A673 (cell line): ENCODE measurements around the gene ATAD3C. TPM values are rescaled to one million over a fixed set of nuclear protein-coding genes. Genes with fewer than 3 reads are reported as not detected.

Experiments
- BruUV-seq: library from RNA; stranded (reverse); fragments of 400-500 nt; replicated peaks from 2 replicates; lab custom pipeline; 2021; lab: Mats Ljungman, UMichigan
- CTCF ChIA-PET: fragments of 300-600 bp; sonication (Branson Sonifier 250); formaldehyde crosslinking; loops from one replicate; lab custom pipeline; 2022; ENCODE audit warnings: antibody characterized with exemption; lab: Charles Lee
- POLR2A ChIA-PET: fragments of 300-600 bp; sonication (Branson Sonifier 250); formaldehyde crosslinking; loops from one replicate; lab custom pipeline; 2022; ENCODE audit warnings: antibody characterized with exemption; ENCODE audit not compliant: low non-redundant PET; lab: Charles Lee
- DNase-seq: peaks from one replicate; pipeline ENCODE4 v3.0.0-alpha.2; 2015; ENCODE audit warnings: low spot score
- H3K27ac ChIP-seq: fragments of 200-600 bp; sonication (generic); 2 replicates; pipeline ENCODE4 v1.5.1; 2016; ENCODE audit warnings: mixed run types, low read depth, mild to moderate bottlenecking, mixed read lengths, antibody characterized with exemption, low read length; ENCODE audit not compliant: poor library complexity, severe bottlenecking
- H3K27me3 ChIP-seq: fragments of 200-600 bp; sonication (generic); replicated peaks from 2 replicates; pipeline ENCODE4 v1.6.1; 2017; ENCODE audit warnings: mixed run types, low read depth, mild to moderate bottlenecking, mixed read lengths, antibody characterized with exemption, low read length; ENCODE audit not compliant: insufficient read depth, poor library complexity
- H3K36me3 ChIP-seq: fragments of 200-600 bp; sonication (generic); 2 replicates; pipeline ENCODE4 v1.6.1; 2016; ENCODE audit warnings: mixed run types, mild to moderate bottlenecking, mixed read lengths, antibody characterized with exemption, low read length; ENCODE audit not compliant: insufficient read depth, poor library complexity, severe bottlenecking
- H3K4me1 ChIP-seq: fragments of 200-600 bp; sonication (generic); 2 replicates; pipeline ENCODE4 v1.6.1; 2017; ENCODE audit warnings: mixed run types, mild to moderate bottlenecking, mixed read lengths, antibody characterized with exemption, low read length; ENCODE audit not compliant: insufficient read depth, poor library complexity, severe bottlenecking
- H3K4me3 ChIP-seq: fragments of 200-600 bp; sonication (generic); 2 replicates; pipeline ENCODE4 v1.5.1; 2016; ENCODE audit warnings: low read depth, mixed run types, mild to moderate bottlenecking, mixed read lengths, low read length; ENCODE audit not compliant: poor library complexity, severe bottlenecking
- H3K9me3 ChIP-seq: fragments of 200-600 bp; sonication (generic); 2 replicates; pipeline ENCODE4 v1.6.1; 2016; ENCODE audit warnings: mixed run types, low read depth, mild to moderate bottlenecking, mixed read lengths, antibody characterized with exemption, low read length; ENCODE audit not compliant: poor library complexity, severe bottlenecking
- EZH2 ChIP-seq: fragments of 200-600 bp; sonication (generic); IDR thresholded peaks from 2 replicates; pipeline ENCODE4 v1.6.1; 2017; ENCODE audit warnings: borderline replicate concordance, low read depth, mild to moderate bottlenecking, mixed read lengths, antibody characterized with exemption, low read length; ENCODE audit not compliant: poor library complexity, severe bottlenecking
- intact Hi-C: fragments of 100-400 bp; cut with micrococcal nuclease; formaldehyde crosslinking; loops from one replicate; pipeline ENCODE4 v1.10.0; 2022; ENCODE audit not compliant: unreplicated experiment
- total RNA-seq: library from RNA; stranded (reverse); gene quantifications from 2 replicates; pipeline ENCODE4 v1.2.3, GENCODE V29; 2021
- TF ChIP-seq, protein P1 (sequence below): fragments of 300-800, 200-600 bp; sonication (generic); conservative IDR thresholded peaks from 2 replicates; pipeline ENCODE4 v1.5.1; 2017; ENCODE audit warnings: low read depth, mild to moderate bottlenecking, antibody characterized with exemption, low read length, moderate library complexity, mixed read lengths

ATAD3C gene
- total RNA-seq, 1 experiment from 2014 or later = 0.39 TPM

DNA sequence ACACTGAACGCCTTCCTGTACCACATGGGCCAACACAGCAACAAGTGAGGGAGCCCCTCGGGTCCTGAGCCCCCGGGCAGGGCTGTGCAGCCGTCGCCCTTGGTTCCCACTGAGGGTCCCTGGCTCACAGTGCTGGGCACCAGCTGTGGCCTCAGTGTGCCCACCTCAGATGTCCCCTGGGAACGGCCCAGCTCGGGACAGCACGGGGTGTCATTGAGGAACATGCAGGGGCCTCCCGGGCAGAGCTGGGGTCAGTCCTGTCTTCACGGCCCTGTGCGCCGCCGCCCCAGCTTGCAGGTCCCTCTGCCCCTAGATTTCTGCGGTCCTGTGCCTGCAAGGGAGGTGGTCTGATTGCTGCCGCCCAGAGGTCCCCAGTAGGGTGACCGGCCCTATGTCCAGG is 39.7 kb downstream of the ATAD3C start:
- BruUV-seq = no TSS peak
- Histone ChIP-seq H3K4me1 (no peaks in the 10 kb centered on the region), H3K4me3 (no peak overlapping the region), H3K27ac (no peak overlapping the region), H3K9me3 (no peaks in the 10 kb centered on the region), H3K36me3 (peaks cover 55% of the 10 kb centered on the region), H3K27me3 (no peaks in the 10 kb centered on the region)
- ChIA-PET POLR2A (no interaction called here), CTCF (no interaction called here)
- TF ChIP-seq, protein P1, sequence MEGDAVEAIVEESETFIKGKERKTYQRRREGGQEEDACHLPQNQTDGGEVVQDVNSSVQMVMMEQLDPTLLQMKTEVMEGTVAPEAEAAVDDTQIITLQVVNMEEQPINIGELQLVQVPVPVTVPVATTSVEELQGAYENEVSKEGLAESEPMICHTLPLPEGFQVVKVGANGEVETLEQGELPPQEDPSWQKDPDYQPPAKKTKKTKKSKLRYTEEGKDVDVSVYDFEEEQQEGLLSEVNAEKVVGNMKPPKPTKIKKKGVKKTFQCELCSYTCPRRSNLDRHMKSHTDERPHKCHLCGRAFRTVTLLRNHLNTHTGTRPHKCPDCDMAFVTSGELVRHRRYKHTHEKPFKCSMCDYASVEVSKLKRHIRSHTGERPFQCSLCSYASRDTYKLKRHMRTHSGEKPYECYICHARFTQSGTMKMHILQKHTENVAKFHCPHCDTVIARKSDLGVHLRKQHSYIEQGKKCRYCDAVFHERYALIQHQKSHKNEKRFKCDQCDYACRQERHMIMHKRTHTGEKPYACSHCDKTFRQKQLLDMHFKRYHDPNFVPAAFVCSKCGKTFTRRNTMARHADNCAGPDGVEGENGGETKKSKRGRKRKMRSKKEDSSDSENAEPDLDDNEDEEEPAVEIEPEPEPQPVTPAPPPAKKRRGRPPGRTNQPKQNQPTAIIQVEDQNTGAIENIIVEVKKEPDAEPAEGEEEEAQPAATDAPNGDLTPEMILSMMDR = no peak
- TF ChIP-seq EZH2 = no peak
- no peak for DNase-seq
- intact Hi-C loops = no loop called here

DNA sequence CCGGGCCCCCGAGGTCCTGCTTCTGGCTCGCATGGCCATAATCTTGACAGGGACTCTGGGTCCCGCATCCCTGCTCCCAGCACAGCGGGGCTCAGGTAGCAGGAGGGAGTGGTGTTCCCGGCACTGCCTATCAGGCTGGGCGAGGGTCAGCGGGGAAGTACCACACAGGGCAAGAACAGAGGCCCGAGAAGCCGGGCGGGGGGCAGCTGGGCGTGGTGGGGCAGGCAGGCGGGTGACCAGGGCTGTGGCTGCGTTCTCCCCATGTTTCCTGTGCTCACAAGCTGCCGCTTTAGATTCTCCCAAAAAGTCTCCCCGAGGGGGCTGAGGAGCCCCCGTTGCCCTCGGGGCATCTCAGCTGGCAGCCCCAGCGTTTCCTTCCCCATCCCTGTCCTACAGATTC is 40.4 kb downstream of the ATAD3C start:
- no peak for DNase-seq
- Histone ChIP-seq H3K27me3 (no peaks in the 10 kb centered on the region), H3K9me3 (no peaks in the 10 kb centered on the region), H3K4me3 (no peak overlapping the region), H3K27ac (no peak overlapping the region), H3K36me3 (peaks cover 52% of the 10 kb centered on the region), H3K4me1 (no peaks in the 10 kb centered on the region)
- TF ChIP-seq, protein P1 = no peak
- TF ChIP-seq EZH2 = no peak
- intact Hi-C loops = no loop called here
- ChIA-PET POLR2A (no interaction called here), CTCF (no interaction called here)
- BruUV-seq = no TSS peak

DNA sequence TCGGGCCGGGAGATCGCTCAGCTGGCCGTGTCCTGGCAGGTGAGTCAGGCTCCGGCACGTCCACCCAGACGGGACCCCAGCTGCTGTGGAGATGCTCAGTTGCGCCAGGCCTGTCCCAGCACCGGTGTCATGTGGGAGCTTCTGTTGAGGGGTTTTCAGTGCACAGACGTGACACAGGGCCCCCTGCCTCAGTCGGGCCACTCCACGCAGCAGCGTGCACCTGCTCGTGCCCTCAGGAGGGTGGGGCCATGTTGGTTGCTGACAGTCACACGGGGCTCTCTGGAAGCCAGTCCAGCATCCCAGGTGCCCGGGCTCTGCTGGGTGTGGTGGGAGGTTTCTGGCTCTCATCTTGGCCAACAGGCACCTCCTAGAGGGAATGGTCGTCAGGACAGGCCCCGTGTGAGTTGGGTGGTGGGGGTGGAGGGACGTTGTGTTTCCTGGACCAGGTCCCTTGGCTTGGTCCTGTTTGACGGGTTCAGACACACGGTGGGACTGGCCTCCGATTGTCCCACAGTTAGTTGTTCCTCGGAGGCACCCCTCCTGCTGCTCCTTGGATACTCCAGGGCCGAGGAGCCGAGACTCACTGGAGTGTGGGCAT is 41.2 kb downstream of the ATAD3C start:
- CTCF ChIA-PET = no interaction called here
- POLR2A ChIA-PET = no interaction called here
- H3K36me3 ChIP-seq = peaks cover 52% of the 10 kb centered on the region
- H3K27me3 ChIP-seq = no peaks in the 10 kb centered on the region
- no peaks in the 10 kb centered on the region for H3K4me1 ChIP-seq
- TF ChIP-seq, protein P1 = no peak
- no peak for TF ChIP-seq EZH2
- no peak for DNase-seq
- no TSS peak for BruUV-seq
- no peak overlapping the region for H3K27ac ChIP-seq
- H3K4me3 ChIP-seq = no peak overlapping the region
- intact Hi-C loops = no loop called here
- no peaks in the 10 kb centered on the region for H3K9me3 ChIP-seq
